Measurements from ENCODE around the gene VLDLR. TPM values are rescaled to one million over a fixed set of nuclear protein-coding genes. Genes with fewer than 3 reads are reported as not detected.

The VLDLR gene
- total and polyA plus RNA-seq, 8 donors, result 2.1 to 110 (median 6.7) TPM

GRCh38 chr9:2611961-2612360 is 9.6 kb upstream of the VLDLR start:
- Histone ChIP-seq H3K27ac (no peak overlapping the region), H3K9me3 (no peaks in the 10 kb centered on the region), H3K27me3 (no peaks in the 10 kb centered on the region), H3K4me3 (no peak overlapping the region), H3K4me1 (no peaks in the 10 kb centered on the region), H3K36me3 (no peaks in the 10 kb centered on the region)
- 58 to 83% (median 78%) methylated on average over 2 of the region's 2 CpGs for WGBS, 5 donors
- intact Hi-C loops (cut with DNase I; ENCODE audit: low total_unique reads), result no loop called here
- no peak for TF ChIP-seq EP300 (IDR thresholded peaks at IDR 0.05)
- TF ChIP-seq, protein P1, sequence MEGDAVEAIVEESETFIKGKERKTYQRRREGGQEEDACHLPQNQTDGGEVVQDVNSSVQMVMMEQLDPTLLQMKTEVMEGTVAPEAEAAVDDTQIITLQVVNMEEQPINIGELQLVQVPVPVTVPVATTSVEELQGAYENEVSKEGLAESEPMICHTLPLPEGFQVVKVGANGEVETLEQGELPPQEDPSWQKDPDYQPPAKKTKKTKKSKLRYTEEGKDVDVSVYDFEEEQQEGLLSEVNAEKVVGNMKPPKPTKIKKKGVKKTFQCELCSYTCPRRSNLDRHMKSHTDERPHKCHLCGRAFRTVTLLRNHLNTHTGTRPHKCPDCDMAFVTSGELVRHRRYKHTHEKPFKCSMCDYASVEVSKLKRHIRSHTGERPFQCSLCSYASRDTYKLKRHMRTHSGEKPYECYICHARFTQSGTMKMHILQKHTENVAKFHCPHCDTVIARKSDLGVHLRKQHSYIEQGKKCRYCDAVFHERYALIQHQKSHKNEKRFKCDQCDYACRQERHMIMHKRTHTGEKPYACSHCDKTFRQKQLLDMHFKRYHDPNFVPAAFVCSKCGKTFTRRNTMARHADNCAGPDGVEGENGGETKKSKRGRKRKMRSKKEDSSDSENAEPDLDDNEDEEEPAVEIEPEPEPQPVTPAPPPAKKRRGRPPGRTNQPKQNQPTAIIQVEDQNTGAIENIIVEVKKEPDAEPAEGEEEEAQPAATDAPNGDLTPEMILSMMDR (IDR thresholded peaks at IDR 0.05), result no peak
- no peak for TF ChIP-seq POLR2AphosphoS5 (IDR thresholded peaks at IDR 0.05)
- no peak for TF ChIP-seq POLR2A (IDR thresholded peaks at IDR 0.05)
- DNase-seq, result no peak

GRCh38 chr9:2613730-2614271 is 7.8 kb upstream of the VLDLR start:
- Histone ChIP-seq H3K4me1 (no peaks in the 10 kb centered on the region), H3K4me3 (no peak overlapping the region), H3K36me3 (no peaks in the 10 kb centered on the region), H3K9me3 (no peaks in the 10 kb centered on the region), H3K27me3 (no peaks in the 10 kb centered on the region), H3K27ac (no peak overlapping the region)
- intact Hi-C loops (cut with DNase I; ENCODE audit: low total_unique reads), result no loop called here
- WGBS, 5 donors, result 63 to 80% (median 74%) methylated on average over 3 of the region's 3 CpGs
- TF ChIP-seq POLR2AphosphoS5 (IDR thresholded peaks at IDR 0.05) (no peak), EP300 (IDR thresholded peaks at IDR 0.05) (no peak), POLR2A (IDR thresholded peaks at IDR 0.05) (no peak)
- TF ChIP-seq, protein P1 (IDR thresholded peaks at IDR 0.05), result no peak
- DNase-seq, result no peak

DNA sequence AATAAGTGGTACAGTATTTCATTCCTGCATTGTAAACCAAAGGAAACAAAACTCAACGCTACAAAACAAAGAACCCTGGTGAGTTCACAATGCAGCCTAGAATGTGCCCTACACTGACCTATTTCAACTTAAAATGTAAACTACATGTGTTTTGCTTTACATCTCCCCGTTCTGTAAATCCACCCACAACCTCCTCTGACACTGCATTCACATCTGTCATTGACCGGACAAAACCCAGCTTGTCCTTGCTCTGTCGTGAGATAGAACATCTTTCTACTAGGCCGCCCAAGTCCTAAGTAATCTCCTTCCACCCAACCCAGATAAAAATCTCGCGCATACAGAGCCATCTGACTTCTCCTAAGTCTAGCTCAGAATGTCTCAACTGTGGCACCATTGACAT is 6.1 kb upstream of the VLDLR start:
- H3K27ac ChIP-seq, result no peak overlapping the region
- no peak overlapping the region for H3K4me3 ChIP-seq
- H3K36me3 ChIP-seq, result no peaks in the 10 kb centered on the region
- TF ChIP-seq EP300 (IDR thresholded peaks at IDR 0.05) (no peak), POLR2A (IDR thresholded peaks at IDR 0.05) (no peak), POLR2AphosphoS5 (IDR thresholded peaks at IDR 0.05) (no peak)
- TF ChIP-seq, protein P1 (IDR thresholded peaks at IDR 0.05), result no peak
- peak in 1 of 2 donors; percentile 45 for DNase-seq
- intact Hi-C loops (cut with DNase I; ENCODE audit: low total_unique reads), result no loop called here
- H3K9me3 ChIP-seq, result no peaks in the 10 kb centered on the region
- 80 to 89% (median 83%) methylated on average over 7 of the region's 7 CpGs for WGBS, 5 donors
- H3K4me1 ChIP-seq, result peaks cover 0 to 3% (median under 1%) of the 10 kb centered on the region in 4 donors
- H3K27me3 ChIP-seq, result peaks cover 0 to 4% (median 0%) of the 10 kb centered on the region in 3 donors

DNA sequence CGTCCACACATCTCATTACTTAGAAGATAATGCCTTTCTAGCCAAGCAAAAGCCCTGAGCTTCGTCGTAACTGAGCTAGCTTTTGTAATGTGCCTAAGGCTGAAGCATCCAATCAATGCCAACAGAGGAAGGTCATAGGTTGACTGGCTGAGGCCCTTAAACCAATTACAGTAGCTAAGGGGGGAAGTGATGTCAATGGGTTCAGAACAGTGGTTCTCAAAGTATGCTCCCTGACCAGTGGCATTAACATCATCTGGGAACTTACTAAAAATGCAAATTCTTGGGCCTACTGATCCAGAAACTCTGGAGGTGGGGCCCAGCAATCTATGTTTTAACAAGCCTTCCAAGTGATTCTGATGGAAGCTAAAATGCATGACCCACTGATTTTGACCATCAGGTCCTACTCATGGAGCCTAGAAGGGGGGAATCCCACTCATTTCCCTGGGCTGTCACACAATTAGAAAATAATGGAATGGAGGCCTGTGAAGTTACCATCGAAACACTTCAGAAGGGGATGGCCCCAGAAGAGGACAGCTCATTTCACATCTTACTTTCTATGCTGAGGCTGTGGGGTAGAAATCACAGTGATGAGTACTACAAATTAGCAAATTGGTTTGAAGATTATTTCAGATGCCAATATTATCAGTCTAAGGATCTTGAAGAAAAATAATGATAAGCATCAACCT is 4.8 kb upstream of the VLDLR start:
- Histone ChIP-seq H3K4me1 (peaks cover 0 to 13% (median 9%) of the 10 kb centered on the region in 4 donors), H3K9me3 (no peaks in the 10 kb centered on the region), H3K4me3 (no peak overlapping the region), H3K27me3 (peaks cover 0 to 15% (median 0%) of the 10 kb centered on the region in 3 donors), H3K36me3 (no peaks in the 10 kb centered on the region), H3K27ac (no peak overlapping the region)
- TF ChIP-seq, protein P1 (IDR thresholded peaks at IDR 0.05), result no peak
- no peak for TF ChIP-seq POLR2AphosphoS5 (IDR thresholded peaks at IDR 0.05)
- TF ChIP-seq EP300 (IDR thresholded peaks at IDR 0.05), result no peak
- no peak for TF ChIP-seq POLR2A (IDR thresholded peaks at IDR 0.05)
- 90 to 96% (median 93%) methylated on average over 4 of the region's 4 CpGs for WGBS, 5 donors
- no peak for DNase-seq
- intact Hi-C loops (cut with DNase I; ENCODE audit: low total_unique reads), result no loop called here
